GM12864 (cell line): Measurements from ENCODE around the gene PXDC1.

Source experiments
- DNase-seq: peaks from one replicate; pipeline ENCODE4 v3.0.0-alpha.2; 2011; ENCODE audit warnings: low read depth
- H3K4me3 ChIP-seq: 2 replicates; pipeline ENCODE4 v1.5.1; 2011; ENCODE audit warnings: mild to moderate bottlenecking, low read depth, low read length, control low read depth
- CTCF ChIP-seq: IDR thresholded peaks from 2 replicates; pipeline ENCODE4 v1.5.1; 2011; ENCODE audit warnings: low read depth, mild to moderate bottlenecking, moderate library complexity, low read length, control low read depth, inconsistent platforms; ENCODE audit errors: missing control alignments

PXDC1 gene

GRCh38 chr6:3727036-3727435 lies 24.5 kb downstream of the PXDC1 start:
- TF ChIP-seq CTCF, result no peak
- no peak overlapping the region for H3K4me3 ChIP-seq
- DNase-seq, result no peak

DNA sequence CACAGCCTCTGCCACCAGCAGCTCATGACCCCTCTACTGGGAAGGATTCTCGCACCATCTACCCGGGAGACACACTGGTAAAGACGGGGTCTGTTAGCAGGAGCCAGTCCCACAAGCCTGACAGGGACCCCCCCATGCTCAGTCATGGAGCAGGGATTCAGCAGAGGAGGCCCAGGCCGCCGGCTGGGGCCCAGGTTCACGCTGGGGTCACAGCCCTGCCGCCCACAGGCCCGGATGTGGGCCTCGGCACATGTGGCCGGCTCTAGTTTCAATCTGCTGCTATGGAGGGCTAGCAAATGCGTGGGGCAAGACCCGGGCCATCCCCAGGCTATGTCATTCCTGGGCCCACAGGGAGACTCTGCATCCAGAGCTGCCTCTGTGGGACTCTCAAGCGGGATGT lies 25.1 kb downstream of the PXDC1 start:
- DNase-seq, result no peak
- no peak for TF ChIP-seq CTCF
- no peak overlapping the region for H3K4me3 ChIP-seq

DNA sequence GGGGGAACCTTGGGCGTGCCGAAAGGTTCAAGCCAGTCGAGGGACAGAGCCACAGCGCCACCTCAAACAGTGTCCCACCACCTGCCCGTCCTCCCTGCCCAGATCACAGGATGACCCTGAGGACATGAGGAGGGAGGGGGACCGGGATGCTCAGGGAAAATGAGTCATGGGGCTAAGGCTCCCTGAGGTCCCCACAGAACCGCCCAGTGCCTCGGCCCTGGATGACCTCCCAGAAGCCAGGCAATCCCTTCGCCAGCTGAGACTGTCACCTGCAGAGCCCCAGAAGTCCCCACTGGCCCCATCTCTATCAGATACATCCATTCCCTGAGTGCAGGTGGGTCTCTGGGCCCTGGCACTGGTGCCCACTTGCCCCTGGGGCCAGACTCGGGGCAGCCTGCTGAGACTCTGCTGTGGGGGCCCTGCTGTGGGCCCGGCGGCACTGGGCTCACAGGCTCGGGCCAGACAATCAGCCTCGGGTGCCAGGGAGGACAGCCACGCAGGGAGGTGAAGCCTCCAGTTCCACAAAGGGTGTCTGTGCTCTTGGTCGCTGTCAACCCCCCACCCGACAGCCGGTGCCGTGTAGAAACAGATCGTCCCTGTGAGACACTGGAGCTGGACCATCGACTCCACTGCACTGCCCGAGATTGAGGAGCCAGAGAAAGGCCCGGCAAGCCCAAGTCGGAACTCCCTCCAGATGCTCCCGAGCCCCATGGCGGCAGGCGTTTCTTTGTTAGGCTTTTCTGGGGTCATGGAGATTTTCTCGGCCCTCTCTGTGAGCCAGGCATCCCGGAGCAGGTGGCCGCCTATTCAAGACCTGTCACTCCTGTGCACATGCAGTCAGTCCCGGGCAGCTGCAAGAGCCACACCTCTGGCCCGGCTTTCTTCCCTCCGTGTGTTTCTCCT lies 26.1 kb downstream of the PXDC1 start:
- no peak for DNase-seq
- TF ChIP-seq CTCF, result no peak
- H3K4me3 ChIP-seq, result no peak overlapping the region

DNA sequence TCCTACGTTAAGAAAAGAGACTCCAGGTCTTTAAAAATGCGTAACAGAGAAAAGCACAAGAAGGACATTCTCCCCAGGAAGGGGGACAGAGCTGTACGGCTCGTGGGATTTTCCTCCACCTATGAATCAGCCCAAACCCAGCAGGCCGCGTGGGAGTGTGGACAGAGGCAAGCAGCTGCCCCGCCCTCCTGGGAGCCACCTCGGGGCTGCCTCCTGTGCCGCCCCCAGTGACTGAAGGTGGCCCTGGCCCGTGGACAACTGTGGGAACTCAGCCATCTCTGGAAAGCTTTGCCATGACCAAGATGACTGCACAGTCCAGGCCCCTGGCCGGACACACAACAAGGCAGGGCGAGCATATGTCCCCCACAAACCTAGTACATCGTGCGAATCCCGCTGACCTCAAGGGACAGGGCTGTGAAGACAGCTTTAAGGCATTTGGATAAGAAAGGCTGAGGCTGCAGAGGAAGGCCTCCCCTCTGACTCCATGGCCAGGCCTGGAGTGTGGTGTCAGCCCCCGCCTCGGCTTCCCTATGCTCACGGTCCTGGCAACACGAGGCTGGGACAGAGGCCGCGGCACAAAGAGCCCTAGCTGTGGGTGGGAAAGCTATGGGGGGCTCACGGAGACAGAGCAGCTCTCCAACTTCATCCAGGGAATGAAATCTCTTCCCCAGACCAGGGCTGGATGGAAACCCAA lies 26.9 kb downstream of the PXDC1 start:
- no peak for TF ChIP-seq CTCF
- no peak for DNase-seq
- H3K4me3 ChIP-seq, result no peak overlapping the region

- TF ChIP-seq CTCF, result no peak
- no peak for DNase-seq
- no peak overlapping the region for H3K4me3 ChIP-seq
These were observed 27.5 kb downstream of the PXDC1 start for GRCh38 chr6:3723966-3724365.

GRCh38 chr6:3723251-3723650 lies 28.3 kb downstream of the PXDC1 start:
- H3K4me3 ChIP-seq, result no peak overlapping the region

More at GRCh38 chr6:3723251-3723650, 28.3 kb downstream of the PXDC1 start:
- DNase-seq, result no peak
- no peak for TF ChIP-seq CTCF
